HCT116 (cell line): ENCODE results near the gene DCHS2. TPM values are rescaled to one million over a fixed set of nuclear protein-coding genes. Genes with fewer than 3 reads are reported as not detected.

Experiments used
- ATAC-seq: fragments of 200-7000 bp; cut with Tn5 transposase; 2 replicates; pipeline ENCODE4 v1.9.1; 2020; ENCODE audit warnings: mild to moderate bottlenecking, moderate library complexity
- BruUV-seq: library from RNA; stranded (reverse); fragments of 400-500 nt; replicated peaks from 2 replicates; lab custom pipeline; 2021; lab: Mats Ljungman, UMichigan
- CTCF ChIA-PET: fragments of 300-600 bp; sonication (Branson Sonifier 250); formaldehyde crosslinking; loops from one replicate; lab custom pipeline; 2021; ENCODE audit warnings: antibody characterized with exemption; lab: Charles Lee
- POLR2A ChIA-PET: fragments of 300-600, 350-600 bp; sonication (Branson Sonifier 250); formaldehyde crosslinking; loops from one replicate; lab custom pipeline; 2021; ENCODE audit warnings: antibody characterized with exemption; lab: Charles Lee
- RAD21 ChIA-PET, 2 experiments: fragments of 300-600 bp; sonication (Branson Sonifier 250); formaldehyde crosslinking; loops; one replicate each; lab custom pipeline; 2023; ENCODE audit warnings: low total read pairs in 2 of 2; ENCODE audit not compliant: uncharacterized antibody in 2 of 2, unreplicated experiment in 2 of 2, low non-redundant PET in 1 of 2; lab: Charles Lee
- DNase-seq: peaks from one replicate; pipeline ENCODE4 v3.0.0-alpha.2; 2010; ENCODE audit warnings: low read depth, low spot score
- H2AFZ ChIP-seq: fragments of 200-600 bp; shearing (Covaris generic), sonication (generic); 2 replicates; pipeline ENCODE4 v1.6.1; 2017; ENCODE audit warnings: low read depth, mixed run types, mixed read lengths, antibody characterized with exemption, low read length; ENCODE audit not compliant: poor library complexity, severe bottlenecking
- H3K27ac ChIP-seq: 2 replicates; pipeline ENCODE4 v1.5.1; 2012; ENCODE audit warnings: low read depth, low read length
- H3K27me3 ChIP-seq: fragments of 200-600 bp; sonication (generic); 2 replicates; pipeline ENCODE4 v1.6.1; 2016; ENCODE audit warnings: mixed run types, low read length, mixed read lengths; ENCODE audit not compliant: insufficient read depth
- H3K36me3 ChIP-seq, 2 experiments: fragments of 200-500 bp in 1 of 2; fragments of 200-600 bp in 1 of 2; sonication (Bioruptor generic) in 1 of 2; sonication (generic) in 1 of 2; 2 replicates each; pipeline versions ENCODE4 v1.5.1 to v1.6.1; 2014 to 2016; ENCODE audit warnings: low read length in 2 of 2, inconsistent platforms in 1 of 2, mixed read lengths in 1 of 2, mixed run types in 1 of 2; ENCODE audit not compliant: insufficient read depth in 2 of 2, control insufficient read depth in 1 of 2
- H3K4me1 ChIP-seq, 2 experiments: fragments of 200-600 bp in 1 of 2; sonication (generic) in 1 of 2; 2 replicates each; pipeline versions ENCODE4 v1.5.1 to v1.6.1; 2012 to 2017; ENCODE audit warnings: low read length in 2 of 2, inconsistent platforms in 1 of 2, mild to moderate bottlenecking in 1 of 2, mixed read lengths in 1 of 2, mixed run types in 1 of 2, moderate library complexity in 1 of 2; ENCODE audit not compliant: insufficient read depth in 2 of 2, control insufficient read depth in 1 of 2
- H3K4me2 ChIP-seq: fragments of 200-600 bp; sonication (generic); 2 replicates; pipeline ENCODE4 v1.6.1; 2017; ENCODE audit warnings: mixed run types, low read length, mixed read lengths
- H3K4me3 ChIP-seq, 2 experiments: fragments of 200-600 bp in 1 of 2; sonication (generic) in 1 of 2; replicated peaks in 1 of 2; 2 replicates each; pipeline ENCODE4 v1.5.1; 2011 to 2016; ENCODE audit warnings: low read length in 2 of 2, control low read depth in 1 of 2, low read depth in 1 of 2, mild to moderate bottlenecking in 1 of 2, mixed read lengths in 1 of 2, mixed run types in 1 of 2
- H3K79me2 ChIP-seq: fragments of 200-600 bp; sonication (generic); 2 replicates; pipeline ENCODE4 v1.6.1; 2017; ENCODE audit warnings: mild to moderate bottlenecking, mixed run types, low read length, moderate library complexity, mixed read lengths; ENCODE audit not compliant: insufficient read depth
- H3K9ac ChIP-seq: fragments of 200-600 bp; sonication (generic); 2 replicates; pipeline ENCODE4 v1.6.1; 2016; ENCODE audit warnings: low read length, mixed read lengths
- H3K9me2 ChIP-seq: fragments of 200-600 bp; sonication (generic), shearing (Covaris generic); 2 replicates; pipeline ENCODE4 v1.6.1; 2017; ENCODE audit warnings: mixed run types, mild to moderate bottlenecking, moderate library complexity; ENCODE audit not compliant: insufficient read depth
- H3K9me3 ChIP-seq, 2 experiments: fragments of 200-500 bp in 1 of 2; fragments of 200-600 bp in 1 of 2; sonication (Bioruptor generic) in 1 of 2; sonication (generic) in 1 of 2; 2 replicates each; pipeline ENCODE4 v1.6.1; 2014 to 2017; ENCODE audit warnings: low read length in 2 of 2, mixed read lengths in 2 of 2, inconsistent platforms in 1 of 2, low read depth in 1 of 2, mild to moderate bottlenecking in 1 of 2, mixed run types in 1 of 2, moderate library complexity in 1 of 2; ENCODE audit not compliant: control insufficient read depth in 1 of 2, insufficient read depth in 1 of 2
- H4K20me1 ChIP-seq: fragments of 200-600 bp; sonication (generic), shearing (Covaris generic); 2 replicates; pipeline ENCODE4 v1.6.1; 2017; ENCODE audit warnings: mixed run types, mild to moderate bottlenecking, moderate library complexity; ENCODE audit not compliant: insufficient read depth
- CBX3 ChIP-seq: IDR thresholded peaks from 2 replicates; pipeline ENCODE4 v1.6.1; 2012; ENCODE audit warnings: low read depth
- CEBPB ChIP-seq: IDR thresholded peaks from 2 replicates; pipeline ENCODE4 v1.6.1; 2012; ENCODE audit warnings: low read depth
- EGR1 ChIP-seq: IDR thresholded peaks from 2 replicates; pipeline ENCODE4 v1.6.1; 2012; ENCODE audit warnings: low read depth
- ELF1 ChIP-seq: IDR thresholded peaks from 2 replicates; pipeline ENCODE4 v1.6.1; 2012; ENCODE audit warnings: low read depth, borderline replicate concordance
- EZH2 ChIP-seq: fragments of 200-600 bp; sonication (generic); IDR thresholded peaks from 2 replicates; pipeline ENCODE4 v1.6.1; 2017; ENCODE audit warnings: antibody characterized with exemption, mixed run types
- EZH2phosphoT487 ChIP-seq: fragments of 200-600 bp; IDR thresholded peaks from 2 replicates; pipeline ENCODE4 v1.6.1; 2018; ENCODE audit warnings: antibody characterized with exemption, borderline replicate concordance
- FOSL1 ChIP-seq: IDR thresholded peaks from 2 replicates; pipeline ENCODE4 v1.6.1; 2012; ENCODE audit warnings: low read depth
- JUND ChIP-seq: IDR thresholded peaks from 2 replicates; pipeline ENCODE4 v1.6.1; 2012
- RAD21 ChIP-seq: IDR thresholded peaks from 2 replicates; pipeline ENCODE4 v1.6.1; 2012; ENCODE audit warnings: low read depth, mild to moderate bottlenecking
- SIN3A ChIP-seq: IDR thresholded peaks from 2 replicates; pipeline ENCODE4 v1.6.1; 2012; ENCODE audit warnings: low read depth
- SP1 ChIP-seq: IDR thresholded peaks from 2 replicates; pipeline ENCODE4 v1.6.1; 2012; ENCODE audit warnings: low read depth
- SRF ChIP-seq: IDR thresholded peaks from 2 replicates; pipeline ENCODE4 v1.6.1; 2012; ENCODE audit warnings: low read depth
- TCF7L2 ChIP-seq: IDR thresholded peaks from 2 replicates; pipeline ENCODE4 v1.7.0; 2011; ENCODE audit warnings: borderline replicate concordance, inconsistent platforms; ENCODE audit not compliant: insufficient read depth, insufficient read length; ENCODE audit errors: extremely low read depth
- YY1 ChIP-seq: IDR thresholded peaks from 2 replicates; pipeline ENCODE4 v1.6.1; 2011; ENCODE audit warnings: low read length, low read depth, moderate library complexity, mild to moderate bottlenecking; ENCODE audit not compliant: insufficient replicate concordance; ENCODE audit errors: extremely low read depth
- intact Hi-C: fragments of 100-400 bp; cut with micrococcal nuclease; formaldehyde crosslinking; loops from 2 replicates; pipeline ENCODE4 v1.10.0; 2022
- total RNA-seq: library from RNA; stranded (reverse); gene quantifications from one replicate; pipeline ENCODE4 v1.2.1, GENCODE V29; 2021; ENCODE audit not compliant: unreplicated experiment
- TF ChIP-seq, protein P1 (sequence below): IDR thresholded peaks from 2 replicates; pipeline ENCODE4 v1.6.1; 2012
- TF ChIP-seq, protein P2 (sequence below): IDR thresholded peaks from 2 replicates; pipeline ENCODE4 v1.6.1; 2012
- TF ChIP-seq, protein P3 (sequence below), 3 experiments: fragments of 200-600 bp in 1 of 3; sonication (generic) in 1 of 3; IDR thresholded peaks in 2 of 3; conservative IDR thresholded peaks in 1 of 3; 2 replicates each; pipeline ENCODE4 v1.5.1; 2012 to 2017; ENCODE audit warnings: low read depth in 2 of 3, low read length in 2 of 3, antibody characterized with exemption in 1 of 3, borderline replicate concordance in 1 of 3, control low read depth in 1 of 3, mild to moderate bottlenecking in 1 of 3, mixed read lengths in 1 of 3, mixed run types in 1 of 3, moderate library complexity in 1 of 3; ENCODE audit not compliant: insufficient read depth in 1 of 3
- TF ChIP-seq, protein P4 (sequence below): IDR thresholded peaks from 2 replicates; pipeline ENCODE4 v1.6.1; 2012; ENCODE audit warnings: low read depth
- TF ChIP-seq, protein P5 (sequence below): IDR thresholded peaks from 2 replicates; pipeline ENCODE4 v1.6.1; 2011; ENCODE audit warnings: mild to moderate bottlenecking, low read length, moderate library complexity; ENCODE audit not compliant: insufficient replicate concordance; ENCODE audit errors: extremely low read depth

DCHS2 gene
- total RNA-seq, 1 experiment from 2014 or later: 0.05 TPM

DNA sequence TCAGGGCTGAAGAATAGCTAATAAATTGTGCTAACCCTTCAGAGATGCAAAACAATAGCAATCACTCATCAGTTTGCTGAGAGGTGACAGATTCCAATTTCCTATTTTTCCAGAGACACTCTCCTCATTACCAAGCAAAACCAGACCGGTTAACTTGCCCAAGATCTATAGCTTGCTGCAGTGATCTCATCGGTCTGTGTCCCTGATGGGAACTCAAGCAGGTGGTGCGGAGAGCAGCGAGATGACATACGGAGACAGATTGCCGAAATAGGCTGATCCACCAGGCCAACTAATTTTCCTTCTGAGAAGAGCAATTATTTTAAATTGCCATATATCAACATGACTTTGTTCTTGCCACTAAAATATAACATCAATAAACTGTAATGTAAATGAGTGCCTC, 10.5 kb upstream of the DCHS2 start:
- H3K4me1 ChIP-seq: no peaks in the 10 kb centered on the region
- intact Hi-C loops: loop anchor here (5.0 to 10.0 kb wide), 2 partner anchors 427 to 730 kb away; no protein-coding TSS in a partner anchor
- RAD21 ChIA-PET: no interaction called here

More for the DNA sequence above, 10.5 kb upstream of the DCHS2 start:
- no peak overlapping the region for H3K4me3 ChIP-seq
- no peaks in the 10 kb centered on the region for H3K36me3 ChIP-seq
- no peak overlapping the region for H3K9ac ChIP-seq
- TF ChIP-seq, protein P1, sequence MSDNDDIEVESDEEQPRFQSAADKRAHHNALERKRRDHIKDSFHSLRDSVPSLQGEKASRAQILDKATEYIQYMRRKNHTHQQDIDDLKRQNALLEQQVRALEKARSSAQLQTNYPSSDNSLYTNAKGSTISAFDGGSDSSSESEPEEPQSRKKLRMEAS: no peak
- TF ChIP-seq RAD21 (no peak), FOSL1 (no peak), JUND (no peak), CBX3 (no peak), SRF (no peak), EZH2phosphoT487 (no peak), CEBPB (no peak), SIN3A (no peak), EGR1 (no peak), YY1 (no peak), TCF7L2 (no peak), SP1 (no peak), EZH2 (no peak), ELF1 (no peak)
- TF ChIP-seq, protein P2, sequence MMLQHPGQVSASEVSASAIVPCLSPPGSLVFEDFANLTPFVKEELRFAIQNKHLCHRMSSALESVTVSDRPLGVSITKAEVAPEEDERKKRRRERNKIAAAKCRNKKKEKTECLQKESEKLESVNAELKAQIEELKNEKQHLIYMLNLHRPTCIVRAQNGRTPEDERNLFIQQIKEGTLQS: no peak
- TF ChIP-seq, protein P3, sequence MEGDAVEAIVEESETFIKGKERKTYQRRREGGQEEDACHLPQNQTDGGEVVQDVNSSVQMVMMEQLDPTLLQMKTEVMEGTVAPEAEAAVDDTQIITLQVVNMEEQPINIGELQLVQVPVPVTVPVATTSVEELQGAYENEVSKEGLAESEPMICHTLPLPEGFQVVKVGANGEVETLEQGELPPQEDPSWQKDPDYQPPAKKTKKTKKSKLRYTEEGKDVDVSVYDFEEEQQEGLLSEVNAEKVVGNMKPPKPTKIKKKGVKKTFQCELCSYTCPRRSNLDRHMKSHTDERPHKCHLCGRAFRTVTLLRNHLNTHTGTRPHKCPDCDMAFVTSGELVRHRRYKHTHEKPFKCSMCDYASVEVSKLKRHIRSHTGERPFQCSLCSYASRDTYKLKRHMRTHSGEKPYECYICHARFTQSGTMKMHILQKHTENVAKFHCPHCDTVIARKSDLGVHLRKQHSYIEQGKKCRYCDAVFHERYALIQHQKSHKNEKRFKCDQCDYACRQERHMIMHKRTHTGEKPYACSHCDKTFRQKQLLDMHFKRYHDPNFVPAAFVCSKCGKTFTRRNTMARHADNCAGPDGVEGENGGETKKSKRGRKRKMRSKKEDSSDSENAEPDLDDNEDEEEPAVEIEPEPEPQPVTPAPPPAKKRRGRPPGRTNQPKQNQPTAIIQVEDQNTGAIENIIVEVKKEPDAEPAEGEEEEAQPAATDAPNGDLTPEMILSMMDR (IDR thresholded peaks at IDR 0.05 in 2 of 3, conservative IDR thresholded peaks at IDR 0.05 in 1 of 3; ENCODE audit: borderline replicate concordance in 1 of 3, insufficient read depth in 1 of 3, low read depth in 2 of 3, low read length in 2 of 3): no peak
- TF ChIP-seq, protein P4, sequence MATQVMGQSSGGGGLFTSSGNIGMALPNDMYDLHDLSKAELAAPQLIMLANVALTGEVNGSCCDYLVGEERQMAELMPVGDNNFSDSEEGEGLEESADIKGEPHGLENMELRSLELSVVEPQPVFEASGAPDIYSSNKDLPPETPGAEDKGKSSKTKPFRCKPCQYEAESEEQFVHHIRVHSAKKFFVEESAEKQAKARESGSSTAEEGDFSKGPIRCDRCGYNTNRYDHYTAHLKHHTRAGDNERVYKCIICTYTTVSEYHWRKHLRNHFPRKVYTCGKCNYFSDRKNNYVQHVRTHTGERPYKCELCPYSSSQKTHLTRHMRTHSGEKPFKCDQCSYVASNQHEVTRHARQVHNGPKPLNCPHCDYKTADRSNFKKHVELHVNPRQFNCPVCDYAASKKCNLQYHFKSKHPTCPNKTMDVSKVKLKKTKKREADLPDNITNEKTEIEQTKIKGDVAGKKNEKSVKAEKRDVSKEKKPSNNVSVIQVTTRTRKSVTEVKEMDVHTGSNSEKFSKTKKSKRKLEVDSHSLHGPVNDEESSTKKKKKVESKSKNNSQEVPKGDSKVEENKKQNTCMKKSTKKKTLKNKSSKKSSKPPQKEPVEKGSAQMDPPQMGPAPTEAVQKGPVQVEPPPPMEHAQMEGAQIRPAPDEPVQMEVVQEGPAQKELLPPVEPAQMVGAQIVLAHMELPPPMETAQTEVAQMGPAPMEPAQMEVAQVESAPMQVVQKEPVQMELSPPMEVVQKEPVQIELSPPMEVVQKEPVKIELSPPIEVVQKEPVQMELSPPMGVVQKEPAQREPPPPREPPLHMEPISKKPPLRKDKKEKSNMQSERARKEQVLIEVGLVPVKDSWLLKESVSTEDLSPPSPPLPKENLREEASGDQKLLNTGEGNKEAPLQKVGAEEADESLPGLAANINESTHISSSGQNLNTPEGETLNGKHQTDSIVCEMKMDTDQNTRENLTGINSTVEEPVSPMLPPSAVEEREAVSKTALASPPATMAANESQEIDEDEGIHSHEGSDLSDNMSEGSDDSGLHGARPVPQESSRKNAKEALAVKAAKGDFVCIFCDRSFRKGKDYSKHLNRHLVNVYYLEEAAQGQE: no peak
- TF ChIP-seq, protein P5, sequence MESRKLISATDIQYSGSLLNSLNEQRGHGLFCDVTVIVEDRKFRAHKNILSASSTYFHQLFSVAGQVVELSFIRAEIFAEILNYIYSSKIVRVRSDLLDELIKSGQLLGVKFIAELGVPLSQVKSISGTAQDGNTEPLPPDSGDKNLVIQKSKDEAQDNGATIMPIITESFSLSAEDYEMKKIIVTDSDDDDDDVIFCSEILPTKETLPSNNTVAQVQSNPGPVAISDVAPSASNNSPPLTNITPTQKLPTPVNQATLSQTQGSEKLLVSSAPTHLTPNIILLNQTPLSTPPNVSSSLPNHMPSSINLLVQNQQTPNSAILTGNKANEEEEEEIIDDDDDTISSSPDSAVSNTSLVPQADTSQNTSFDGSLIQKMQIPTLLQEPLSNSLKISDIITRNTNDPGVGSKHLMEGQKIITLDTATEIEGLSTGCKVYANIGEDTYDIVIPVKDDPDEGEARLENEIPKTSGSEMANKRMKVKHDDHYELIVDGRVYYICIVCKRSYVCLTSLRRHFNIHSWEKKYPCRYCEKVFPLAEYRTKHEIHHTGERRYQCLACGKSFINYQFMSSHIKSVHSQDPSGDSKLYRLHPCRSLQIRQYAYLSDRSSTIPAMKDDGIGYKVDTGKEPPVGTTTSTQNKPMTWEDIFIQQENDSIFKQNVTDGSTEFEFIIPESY: no peak
- no peaks in the 10 kb centered on the region for H4K20me1 ChIP-seq
- no peaks in the 10 kb centered on the region for H3K9me3 ChIP-seq
- POLR2A ChIA-PET: no interaction called here
- no peaks in the 10 kb centered on the region for H3K79me2 ChIP-seq
- DNase-seq (no peak), ATAC-seq (no peak)
- H3K27ac ChIP-seq: no peak overlapping the region
- no peak overlapping the region for H3K4me2 ChIP-seq
- no peaks in the 10 kb centered on the region for H3K9me2 ChIP-seq
- CTCF ChIA-PET: interaction anchor here (1.0 to 1.2 kb wide), 2 partner anchors 117 kb away, joined by 3 to 4 read pairs; no protein-coding TSS in a partner anchor
- BruUV-seq: no TSS peak
- H2AFZ ChIP-seq: no peak overlapping the region
- peaks cover 15% of the 10 kb centered on the region for H3K27me3 ChIP-seq
